ENCODE data around the gene GMPR. TPM values are rescaled to one million over a fixed set of nuclear protein-coding genes. Genes with fewer than 3 reads are reported as not detected.

GMPR gene
- total and polyA plus RNA-seq, 5 donors = 68.2 to 123 (median 72.3) TPM

GRCh38 chr6:16331384-16332174, 93.2 kb downstream of the GMPR start:
- Histone ChIP-seq H3K27ac (ENCODE audit: low read length) (peak overlapping the region; percentile 59), H3K27me3 (ENCODE audit: control insufficient read depth, insufficient read depth) (no peaks in the 10 kb centered on the region), H3K4me3 (ENCODE audit: low read length) (no peak overlapping the region), H3K4me1 (ENCODE audit: control insufficient read depth, insufficient read depth, low read length) (peaks cover 1% of the 10 kb centered on the region), H3K9me3 (ENCODE audit: control insufficient read depth, low read length) (no peaks in the 10 kb centered on the region)
- 27% methylated on average over 11 of the region's 11 CpGs for WGBS
- DNase-seq (peak; percentile 70 to 84 (median 80)), ATAC-seq (peak; percentile 67 to 81)
- intact Hi-C loops (cut with DNase I) = loop anchor here (2.0 to 10.0 kb wide), 6 partner anchors 73 to 431 kb away; partner anchors contain the start of gene ATXN1 (in 2 of the 4)

DNA sequence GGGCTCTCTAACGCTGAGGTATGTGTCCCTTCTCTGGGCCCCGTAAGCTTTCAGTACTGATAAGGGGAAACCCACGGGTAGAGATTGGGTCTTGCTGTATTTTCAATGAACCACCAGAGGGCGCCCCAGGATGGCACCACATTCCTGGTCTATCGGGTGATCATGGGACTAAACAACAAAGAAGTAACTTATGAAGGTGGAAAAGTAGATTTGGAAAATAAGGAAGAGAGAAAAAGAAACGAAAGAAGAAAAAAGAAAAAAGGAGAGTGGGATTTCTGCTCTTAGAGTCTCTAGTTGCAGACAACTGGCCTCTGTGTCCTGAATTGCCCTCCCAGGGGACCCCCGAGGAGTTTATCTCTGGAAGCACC, 93.8 kb downstream of the GMPR start:
- Histone ChIP-seq H3K4me3 (ENCODE audit: low read length) (no peak overlapping the region), H3K27me3 (ENCODE audit: control insufficient read depth, insufficient read depth) (no peaks in the 10 kb centered on the region), H3K4me1 (ENCODE audit: control insufficient read depth, insufficient read depth, low read length) (peaks cover 6% of the 10 kb centered on the region), H3K27ac (ENCODE audit: low read length) (peak overlapping the region; percentile 59), H3K9me3 (ENCODE audit: control insufficient read depth, low read length) (no peaks in the 10 kb centered on the region)
- DNase-seq (peak; percentile 70 to 81 (median 77)), ATAC-seq (peak; percentile 80 to 86)
- WGBS = 2% methylated on average over 7 of the region's 7 CpGs
- intact Hi-C loops (cut with DNase I) = loop anchor here (2.0 to 10.0 kb wide), 6 partner anchors 73 to 430 kb away; partner anchors contain the start of gene ATXN1 (in 2 of the 4)

DNA sequence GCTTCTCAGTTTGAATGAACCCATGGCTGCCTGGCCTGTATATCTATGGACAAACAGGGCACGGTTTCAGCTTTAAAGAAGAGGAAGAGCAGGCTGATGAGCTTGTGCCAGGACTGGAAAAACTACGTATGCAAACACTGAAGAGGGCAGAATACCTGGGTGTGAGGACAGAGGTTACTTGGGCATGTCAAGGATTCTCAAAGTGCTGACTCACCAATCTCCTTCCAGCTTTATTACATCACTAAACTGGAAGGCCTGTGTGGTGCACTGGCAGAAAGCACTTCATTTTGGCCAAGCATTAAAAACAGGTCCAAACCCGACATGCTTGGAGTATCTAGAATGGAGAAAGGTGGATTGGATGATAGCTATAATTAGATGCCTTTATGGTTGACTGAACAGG, 95.2 kb downstream of the GMPR start:
- intact Hi-C loops (cut with DNase I) = loop anchor here (2.0 to 10.0 kb wide), 6 partner anchors 71 to 429 kb away; partner anchors contain the start of gene ATXN1 (in 2 of the 4)
- 73% methylated on average over 3 of the region's 3 CpGs for WGBS
- H3K27me3 ChIP-seq (ENCODE audit: control insufficient read depth, insufficient read depth) = no peaks in the 10 kb centered on the region
- no peaks in the 10 kb centered on the region for H3K9me3 ChIP-seq (ENCODE audit: control insufficient read depth, low read length)
- DNase-seq (no peak), ATAC-seq (no peak)
- no peak overlapping the region for H3K27ac ChIP-seq (ENCODE audit: low read length)
- no peak overlapping the region for H3K4me3 ChIP-seq (ENCODE audit: low read length)
- peaks cover 6% of the 10 kb centered on the region for H3K4me1 ChIP-seq (ENCODE audit: control insufficient read depth, insufficient read depth, low read length)

DNA sequence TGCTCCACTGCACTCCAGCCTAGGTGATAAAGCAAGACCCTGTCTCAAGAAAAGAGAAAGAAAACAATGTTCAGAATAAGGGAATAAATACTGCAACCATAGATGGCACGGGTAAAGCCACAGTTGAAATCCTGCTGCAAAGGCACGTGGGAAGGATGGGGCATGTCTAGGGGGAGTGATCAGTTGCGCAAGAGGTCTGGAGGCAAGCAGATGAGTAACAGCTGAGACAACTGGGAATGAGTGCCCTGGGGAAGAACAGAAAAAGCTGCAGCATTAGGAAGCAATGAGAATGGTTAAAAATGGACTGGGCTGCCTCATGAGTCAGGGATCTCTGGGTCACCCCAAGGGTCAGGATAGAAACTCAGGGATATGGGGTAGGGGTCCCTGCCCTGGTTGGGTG, 96.3 kb downstream of the GMPR start:
- intact Hi-C loops (cut with DNase I) = loop anchor here (5.0 to 10.0 kb wide), 5 partner anchors 70 to 428 kb away; partner anchors contain the start of gene ATXN1 (in 2 of the 4)
- Histone ChIP-seq H3K27me3 (ENCODE audit: control insufficient read depth, insufficient read depth) (no peaks in the 10 kb centered on the region), H3K4me1 (ENCODE audit: control insufficient read depth, insufficient read depth, low read length) (peaks cover 8% of the 10 kb centered on the region), H3K9me3 (ENCODE audit: control insufficient read depth, low read length) (no peaks in the 10 kb centered on the region), H3K4me3 (ENCODE audit: low read length) (no peak overlapping the region), H3K27ac (ENCODE audit: low read length) (no peak overlapping the region)
- ATAC-seq (peak; percentile 7 to 12), DNase-seq (peak in 2 of 3 donors; percentile 63 to 66)
- 65% methylated on average over 3 of the region's 3 CpGs for WGBS

DNA sequence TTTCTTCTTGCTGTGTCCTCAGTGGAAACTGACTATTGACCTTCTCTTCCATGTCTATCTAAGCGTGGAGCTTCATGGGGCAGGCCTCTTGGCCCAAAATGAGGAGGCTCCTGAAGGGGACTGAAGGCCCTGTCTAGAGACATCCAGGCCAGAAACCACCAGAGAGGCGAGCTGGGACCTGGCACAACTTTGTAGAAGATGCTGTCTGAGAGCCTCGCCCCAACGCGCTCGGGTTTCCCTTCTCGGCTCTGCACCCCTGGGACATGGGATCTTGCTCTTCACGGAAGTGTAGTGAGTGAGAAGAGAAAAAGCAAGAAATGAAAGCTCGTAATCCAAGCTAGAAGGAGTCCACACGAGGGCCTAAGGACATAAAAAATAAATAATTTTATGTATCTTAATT, 96.8 kb downstream of the GMPR start:
- Histone ChIP-seq H3K27me3 (ENCODE audit: control insufficient read depth, insufficient read depth) (no peaks in the 10 kb centered on the region), H3K27ac (ENCODE audit: low read length) (no peak overlapping the region), H3K4me1 (ENCODE audit: control insufficient read depth, insufficient read depth, low read length) (peaks cover 8% of the 10 kb centered on the region), H3K4me3 (ENCODE audit: low read length) (no peak overlapping the region), H3K9me3 (ENCODE audit: control insufficient read depth, low read length) (no peaks in the 10 kb centered on the region)
- 90% methylated on average over 10 of the region's 10 CpGs for WGBS
- ATAC-seq (no peak), DNase-seq (no peak)
- intact Hi-C loops (cut with DNase I) = loop anchor here in 3 of 4 donors (10.0 kb wide), 3 partner anchors 70 to 180 kb away; no protein-coding TSS in a partner anchor

- H3K27me3 ChIP-seq (ENCODE audit: control insufficient read depth, insufficient read depth) = no peaks in the 10 kb centered on the region
- 64% methylated on average over 6 of the region's 6 CpGs for WGBS
- intact Hi-C loops (cut with DNase I) = loop anchor here in 3 of 4 donors (10.0 kb wide), 3 partner anchors 69 to 179 kb away; no protein-coding TSS in a partner anchor
- no peak for ATAC-seq
- no peaks in the 10 kb centered on the region for H3K9me3 ChIP-seq (ENCODE audit: control insufficient read depth, low read length)
- H3K4me3 ChIP-seq (ENCODE audit: low read length) = no peak overlapping the region
- H3K4me1 ChIP-seq (ENCODE audit: control insufficient read depth, insufficient read depth, low read length) = peaks cover 8% of the 10 kb centered on the region
- peak in 1 of 3 donors; percentile 47 for DNase-seq
- no peak overlapping the region for H3K27ac ChIP-seq (ENCODE audit: low read length)
Observed at GRCh38 chr6:16336056-16336818, 97.8 kb downstream of the GMPR start.

DNA sequence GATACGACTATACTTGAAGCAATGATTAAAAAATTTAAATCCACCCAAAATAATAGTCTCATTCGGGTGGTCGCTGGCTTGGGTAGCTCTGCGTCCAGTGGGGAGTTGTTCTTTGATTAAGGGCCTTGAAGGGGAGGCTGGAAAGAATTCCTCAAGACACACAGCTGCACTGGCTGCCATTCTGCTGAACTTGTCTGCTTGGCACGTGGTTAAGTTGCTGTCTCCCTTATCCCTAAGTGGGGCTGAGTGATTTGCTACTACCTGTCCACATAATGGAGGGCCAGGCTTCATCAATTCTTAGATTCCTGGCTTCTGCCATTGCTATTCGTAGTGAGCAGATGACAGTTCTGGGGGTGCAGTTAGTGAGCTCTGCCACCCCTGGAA, 98.5 kb downstream of the GMPR start:
- no peaks in the 10 kb centered on the region for H3K27me3 ChIP-seq (ENCODE audit: control insufficient read depth, insufficient read depth)
- H3K9me3 ChIP-seq (ENCODE audit: control insufficient read depth, low read length) = no peaks in the 10 kb centered on the region
- no peak overlapping the region for H3K27ac ChIP-seq (ENCODE audit: low read length)
- H3K4me1 ChIP-seq (ENCODE audit: control insufficient read depth, insufficient read depth, low read length) = peaks cover 8% of the 10 kb centered on the region
- intact Hi-C loops (cut with DNase I) = loop anchor here in 3 of 4 donors (10.0 kb wide), 3 partner anchors 68 to 178 kb away; no protein-coding TSS in a partner anchor
- WGBS = 56% methylated on average over 6 of the region's 6 CpGs
- no peak overlapping the region for H3K4me3 ChIP-seq (ENCODE audit: low read length)
- DNase-seq (no peak), ATAC-seq (no peak)

DNA sequence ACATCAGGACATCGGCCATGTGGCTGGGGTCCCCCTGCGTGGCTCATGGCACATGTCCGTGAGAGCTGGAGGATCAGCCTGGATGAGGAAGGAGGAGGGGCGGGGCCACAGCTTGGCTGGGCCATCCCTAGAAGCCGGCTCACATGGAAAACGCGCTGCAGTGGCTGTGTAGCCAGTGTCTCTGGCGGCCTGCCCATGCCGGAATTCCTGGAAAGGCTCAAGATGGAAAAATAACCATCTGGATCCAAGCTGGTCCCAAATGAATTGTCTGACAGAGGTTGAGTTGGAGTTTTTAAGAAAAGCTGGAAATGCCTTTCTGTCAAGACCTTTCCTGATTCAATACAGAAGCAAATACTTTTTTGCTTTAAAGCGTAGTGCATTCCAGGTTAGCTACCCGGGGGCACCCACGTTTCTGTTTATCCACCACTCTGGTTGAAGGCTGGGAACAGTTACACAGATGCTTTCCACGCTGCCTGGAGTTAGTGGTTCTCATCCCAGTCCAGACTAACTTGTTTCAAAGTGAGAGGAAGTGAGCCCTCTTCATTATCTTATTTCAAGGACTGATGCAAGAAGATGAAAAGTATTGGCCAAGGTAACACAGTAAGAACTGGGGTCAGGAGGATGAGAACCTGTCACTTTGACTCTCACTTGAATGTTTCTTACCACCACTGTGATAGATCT, 99.0 kb downstream of the GMPR start:
- Histone ChIP-seq H3K4me3 (ENCODE audit: low read length) (no peak overlapping the region), H3K27me3 (ENCODE audit: control insufficient read depth, insufficient read depth) (no peaks in the 10 kb centered on the region), H3K27ac (ENCODE audit: low read length) (no peak overlapping the region), H3K4me1 (ENCODE audit: control insufficient read depth, insufficient read depth, low read length) (peaks cover 8% of the 10 kb centered on the region), H3K9me3 (ENCODE audit: control insufficient read depth, low read length) (no peaks in the 10 kb centered on the region)
- WGBS = 12% methylated on average over 13 of the region's 13 CpGs
- DNase-seq (peak; percentile 97 to 99 (median 98)), ATAC-seq (peak; percentile 94 to 95)
- intact Hi-C loops (cut with DNase I) = loop anchor here in 3 of 4 donors (10.0 kb wide), 3 partner anchors 67 to 177 kb away; no protein-coding TSS in a partner anchor

DNA sequence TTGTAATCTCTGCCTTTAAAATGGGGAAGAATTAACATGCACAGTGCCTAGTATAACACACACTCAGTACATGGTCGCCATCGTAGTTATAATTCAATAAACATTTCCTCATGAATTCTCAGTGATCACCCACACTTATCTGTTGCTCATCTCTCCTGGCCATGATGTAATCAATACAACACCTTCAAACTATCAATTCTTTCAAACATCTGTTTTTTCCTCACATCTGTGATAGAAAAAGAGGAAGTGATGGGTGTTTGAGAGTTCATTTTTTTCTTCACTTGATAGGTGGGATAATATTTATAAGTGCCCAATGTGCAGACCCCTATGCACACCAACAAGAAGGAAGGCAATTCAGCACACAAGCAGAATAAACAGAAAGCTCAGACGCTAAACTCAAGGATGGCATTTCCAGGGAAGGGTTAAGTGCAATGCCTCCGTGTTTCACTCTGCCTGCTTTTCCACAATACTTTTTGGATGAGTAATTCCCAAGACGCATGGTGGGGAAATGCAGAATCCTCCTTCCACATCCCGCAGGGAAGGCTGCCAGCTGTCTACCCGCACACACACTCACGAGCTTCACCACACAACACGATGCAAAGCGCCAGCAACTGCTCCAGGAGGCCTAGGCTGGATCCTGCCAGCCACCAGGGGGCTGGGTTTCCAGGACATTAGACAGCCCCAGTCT, 100.3 kb downstream of the GMPR start:
- Histone ChIP-seq H3K9me3 (ENCODE audit: control insufficient read depth, low read length) (no peaks in the 10 kb centered on the region), H3K27ac (ENCODE audit: low read length) (no peak overlapping the region), H3K4me3 (ENCODE audit: low read length) (no peak overlapping the region), H3K27me3 (ENCODE audit: control insufficient read depth, insufficient read depth) (no peaks in the 10 kb centered on the region), H3K4me1 (ENCODE audit: control insufficient read depth, insufficient read depth, low read length) (peaks cover 8% of the 10 kb centered on the region)
- 27% methylated on average over 10 of the region's 10 CpGs for WGBS
- peak; percentile 73 to 80 (median 76) for DNase-seq
- intact Hi-C loops (cut with DNase I) = loop anchor here in 3 of 4 donors (10.0 kb wide), 3 partner anchors 66 to 176 kb away; no protein-coding TSS in a partner anchor
- peak; percentile 32 to 49 for ATAC-seq

GRCh38 chr6:16339265-16339587, 100.8 kb downstream of the GMPR start:
- intact Hi-C loops (cut with DNase I) = loop anchor here in 3 of 4 donors (10.0 kb wide), 3 partner anchors 66 to 176 kb away; no protein-coding TSS in a partner anchor
- H3K27me3 ChIP-seq (ENCODE audit: control insufficient read depth, insufficient read depth) = no peaks in the 10 kb centered on the region
- H3K27ac ChIP-seq (ENCODE audit: low read length) = no peak overlapping the region
- DNase-seq (no peak), ATAC-seq (no peak)
- no peak overlapping the region for H3K4me3 ChIP-seq (ENCODE audit: low read length)
- no peaks in the 10 kb centered on the region for H3K9me3 ChIP-seq (ENCODE audit: control insufficient read depth, low read length)
- 57% methylated on average over 3 of the region's 3 CpGs for WGBS
- peaks cover 8% of the 10 kb centered on the region for H3K4me1 ChIP-seq (ENCODE audit: control insufficient read depth, insufficient read depth, low read length)

All from right cardiac atrium (tissue), 5 donors.